HepG2 (cell line): ENCODE measurements around the gene MBD2. TPM values are rescaled to one million over a fixed set of nuclear protein-coding genes. Genes with fewer than 3 reads are reported as not detected.

ENCODE experiments used
- ATAC-seq: fragments of 200-7000 bp; cut with Tn5 transposase; 3 replicates; pipeline ENCODE4 v1.9.1; 2020; ENCODE audit warnings: mild to moderate bottlenecking, moderate library complexity
- BruUV-seq: library from RNA; stranded (reverse); fragments of 400-500 nt; replicated peaks from 2 replicates; lab custom pipeline; 2021; lab: Mats Ljungman, UMichigan
- CTCF ChIA-PET: fragments of 300-600 bp; formaldehyde crosslinking; extraction: SDS; loops from one replicate; lab custom pipeline; 2021; ENCODE audit warnings: low total read pairs, inconsistent platforms, low intra/inter-chr PET ratio; lab: Yijun Ruan, JAX
- POLR2A ChIA-PET: fragments of 350-600 bp; sonication (Branson Sonifier 250); formaldehyde crosslinking; loops from one replicate; lab custom pipeline; 2020; ENCODE audit warnings: antibody characterized with exemption, inconsistent platforms; lab: Yijun Ruan, JAX
- DNase-seq: peaks from one replicate; pipeline ENCODE4 v3.0.0-alpha.2; 2015; ENCODE audit warnings: low spot score
- FAIRE-seq: peaks from 3 replicates; lab custom pipeline; 2011; peaks lifted over from hg19 to GRCh38; lab: Jason Lieb, UNC
- H2AFZ ChIP-seq: one replicate; pipeline ENCODE4 v1.6.1; 2011; ENCODE audit warnings: low read length, inconsistent platforms
- H3K27ac ChIP-seq: fragments of 300-600 bp; 3 replicates; pipeline ENCODE4 v1.8.0; 2011; ENCODE audit warnings: mixed run types, mild to moderate bottlenecking, mixed read lengths, low read length, inconsistent platforms; ENCODE audit not compliant: insufficient read depth; ENCODE audit errors: extremely low read length
- H3K27me3 ChIP-seq, 2 experiments: fragments of 200-600 bp in 1 of 2; 2 replicates in 1 of 2; 3 replicates in 1 of 2; pipeline versions ENCODE4 v1.6.0 to v1.8.0; 2011; ENCODE audit warnings: low read length in 2 of 2, mild to moderate bottlenecking in 2 of 2, moderate library complexity in 2 of 2, inconsistent platforms in 1 of 2; ENCODE audit not compliant: insufficient read depth in 2 of 2, control insufficient read depth in 1 of 2
- H3K36me3 ChIP-seq, 2 experiments: fragments of 200-600 bp in 1 of 2; replicated peaks in 1 of 2; 2 replicates in 1 of 2; 3 replicates in 1 of 2; pipeline versions ENCODE4 v1.5.1 to v1.8.0; 2011; ENCODE audit warnings: low read length in 2 of 2, inconsistent platforms in 1 of 2; ENCODE audit not compliant: insufficient read depth in 2 of 2, control insufficient read depth in 1 of 2
- H3K4me1 ChIP-seq: 2 replicates; pipeline ENCODE4 v1.5.1; 2012; ENCODE audit warnings: low read length, inconsistent platforms; ENCODE audit not compliant: insufficient read depth
- H3K4me2 ChIP-seq: 2 replicates; pipeline ENCODE4 v1.6.0; 2011; ENCODE audit warnings: low read depth, low read length, inconsistent platforms
- H3K4me3 ChIP-seq, 3 experiments: fragments of 200-600 bp in 1 of 3; sonication (generic), shearing (Covaris generic) in 1 of 3; replicated peaks in 1 of 3; 2 replicates each; pipeline ENCODE4 v1.5.1; 2011 to 2016; ENCODE audit warnings: low read length in 3 of 3, inconsistent platforms in 2 of 3, low read depth in 2 of 3, mild to moderate bottlenecking in 2 of 3, control low read depth in 1 of 3, mixed read lengths in 1 of 3; ENCODE audit not compliant: insufficient read depth in 1 of 3
- H3K79me2 ChIP-seq: one replicate; pipeline ENCODE4 v1.6.1; 2011; ENCODE audit warnings: low read length, inconsistent platforms; ENCODE audit not compliant: insufficient read depth
- H3K9ac ChIP-seq: 2 replicates; pipeline ENCODE4 v1.6.0; 2011; ENCODE audit warnings: mild to moderate bottlenecking, low read depth, low read length, inconsistent platforms; ENCODE audit not compliant: insufficient read depth
- H3K9me3 ChIP-seq: 2 replicates; pipeline ENCODE4 v1.5.1; 2012; ENCODE audit warnings: mild to moderate bottlenecking, low read length
- H4K20me1 ChIP-seq: 2 replicates; pipeline ENCODE4 v1.6.0; 2011; ENCODE audit warnings: inconsistent platforms, mild to moderate bottlenecking, low read length, moderate library complexity; ENCODE audit not compliant: insufficient read depth
- ADNP ChIP-seq: sonication (generic); formaldehyde crosslinking; IDR thresholded peaks from 2 replicates; pipeline ENCODE4 v1.4.0; 2020; ENCODE audit warnings: missing genetic modification reagents
- BHLHE40 ChIP-seq: IDR thresholded peaks from 2 replicates; pipeline ENCODE4 v1.6.1; 2011; ENCODE audit warnings: low read length, improper control_type of control experiment
- BORCS8-MEF2B ChIP-seq: sonication (generic); formaldehyde crosslinking; IDR thresholded peaks from 2 replicates; pipeline ENCODE4 v1.8.0; 2022; ENCODE audit warnings: mild to moderate bottlenecking, missing genetic modification reagents
- KAT8 ChIP-seq: IDR thresholded peaks from 2 replicates; pipeline ENCODE4 v1.6.1; 2016; ENCODE audit warnings: missing genetic modification reagents, missing compliant biosample characterization
- MIXL1 ChIP-seq: IDR thresholded peaks from 2 replicates; pipeline ENCODE4 v1.6.1; 2016
- NFIC ChIP-seq: IDR thresholded peaks from 2 replicates; pipeline ENCODE4 v1.6.1; 2012; ENCODE audit warnings: mild to moderate bottlenecking, low read length, inconsistent platforms
- RFXANK ChIP-seq: IDR thresholded peaks from 2 replicates; pipeline ENCODE4 v1.6.1; 2016
- SNRNP70 ChIP-seq: fragments of 200-400 bp; formaldehyde crosslinking; IDR thresholded peaks from 2 replicates; pipeline ENCODE4 v1.6.1; 2017; ENCODE audit warnings: mild to moderate bottlenecking, low read depth, low read length, moderate library complexity
- ZNF329 ChIP-seq: sonication (generic); formaldehyde crosslinking; IDR thresholded peaks from 2 replicates; pipeline ENCODE4 v1.9.0; 2021; ENCODE audit warnings: low read depth, mild to moderate bottlenecking, missing genetic modification reagents
- ZNF605 ChIP-seq: sonication (generic); formaldehyde crosslinking; IDR thresholded peaks from 2 replicates; pipeline ENCODE4 v1.8.0; 2022; ENCODE audit warnings: mild to moderate bottlenecking, missing genetic modification reagents
- ZNF674 ChIP-seq: sonication (generic); formaldehyde crosslinking; IDR thresholded peaks from 2 replicates; pipeline ENCODE4 v1.5.0; 2020; ENCODE audit warnings: low read depth, mild to moderate bottlenecking, missing genetic modification reagents
- whole genome bisulfite sequencing: methylation state at CpG from one replicate; pipeline ENCODE4 v1.1.6; 2017; ENCODE audit warnings: low lambda C conversion rate; 5-methylcytosine and 5-hydroxymethylcytosine counted together
- in situ Hi-C: cut with HindIII; loops from 2 replicates; pipeline ENCODE4 v1.10.0; 2017; ENCODE audit warnings: low pct_unique_long_range_greater_than_20kb; ENCODE audit not compliant: extremely low pct_ligation_motif_present
- intact Hi-C: fragments of 100-400 bp; cut with micrococcal nuclease; formaldehyde crosslinking; loops from one replicate; pipeline ENCODE4 v1.10.0; 2022; ENCODE audit not compliant: unreplicated experiment
- polyA plus RNA-seq, 8 experiments: library from polyadenylated mRNA; depleted of rRNA in 3 of 8; stranded (reverse) in 7 of 8; unstranded in 1 of 8; fragments of >200 nt; fragmentation: Illumina TruSeq in 4 of 8; extraction: Trizol in 4 of 8; gene quantifications; 2 replicates each; pipeline versions ENCODE4 v1.2.1 to v1.2.3, GENCODE V29; 2011 to 2016; ENCODE audit warnings: low read depth in 4 of 8, missing spikeins in 1 of 8, mixed read lengths in 1 of 8; ENCODE audit not compliant: insufficient read depth in 1 of 8
- total RNA-seq, 5 experiments: library from RNA; depleted of rRNA; stranded (reverse); fragments of >200 nt; fragmentation: Illumina TruSeq; extraction: Trizol; gene quantifications; 2 replicates each; pipeline ENCODE4 v1.2.3, GENCODE V29; 2016; ENCODE audit warnings: low read depth in 1 of 5
- TF ChIP-seq, protein P1 (sequence below): sonication (generic); formaldehyde crosslinking; IDR thresholded peaks from 2 replicates; pipeline ENCODE4 v1.5.1; 2020; ENCODE audit warnings: mild to moderate bottlenecking, missing genetic modification reagents, borderline replicate concordance
- TF ChIP-seq, protein P2 (sequence below): sonication (generic); formaldehyde crosslinking; IDR thresholded peaks from 2 replicates; pipeline ENCODE4 v1.4.0; 2020; ENCODE audit warnings: missing genetic modification reagents
- TF ChIP-seq, protein P3 (sequence below): sonication (generic); formaldehyde crosslinking; IDR thresholded peaks from 2 replicates; pipeline ENCODE4 v1.8.0; 2022; ENCODE audit warnings: missing genetic modification reagents, mild to moderate bottlenecking, inconsistent platforms, borderline replicate concordance

Gene MBD2
- total and polyA plus RNA-seq, 2 of the 13 experiments (the other 11 are each of a cell fraction or from before 2014, with no cell fraction given), result 19.1 to 38.5 TPM

DNA sequence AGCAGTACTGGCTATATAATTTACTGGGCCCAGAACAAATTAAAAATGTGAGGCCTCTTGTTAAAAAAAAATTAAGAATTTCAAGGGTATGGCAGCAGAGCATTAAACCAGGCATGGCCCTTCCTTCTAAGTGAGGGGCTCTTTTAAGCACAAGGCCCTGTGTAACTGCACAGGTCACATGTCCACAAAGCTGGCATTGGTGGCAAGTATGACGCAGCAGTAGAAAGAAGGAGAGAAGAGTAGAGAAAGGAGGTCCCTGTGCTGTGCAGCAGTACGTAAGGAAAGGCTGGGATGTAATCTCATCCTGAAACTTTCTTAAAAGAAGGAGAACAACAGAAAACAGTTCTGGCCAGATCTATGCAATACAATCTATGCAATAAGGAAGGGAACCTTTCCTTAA is 51.2 kb downstream of the MBD2 start:
- FAIRE-seq, result no peak
- ChIA-PET CTCF (no interaction called here), POLR2A (no interaction called here)

More for the DNA sequence above, 51.2 kb downstream of the MBD2 start:
- Histone ChIP-seq H3K9ac (no peak overlapping the region), H4K20me1 (no peaks in the 10 kb centered on the region), H3K36me3 (0 out of 5 replicates have a peak, but pooled peaks cover 0 to 2% of the 10 kb centered on the region in 2 experiments), H3K79me2 (no peaks in the 10 kb centered on the region), H3K4me3 (no peak overlapping the region), H3K4me2 (no peak overlapping the region), H3K27ac (no peak overlapping the region), H3K9me3 (no peaks in the 10 kb centered on the region), H3K4me1 (no peaks in the 10 kb centered on the region), H3K27me3 (no peaks in the 10 kb centered on the region), H2AFZ (no peak overlapping the region)
- DNase-seq (no peak), ATAC-seq (no peak)
- TF ChIP-seq SNRNP70 (no peak), ZNF329 (CRISPR knock-in tag) (no peak), BORCS8-MEF2B (CRISPR knock-in tag) (no peak), ZNF674 (no peak), MIXL1 (CRISPR knock-in tag) (no peak), ADNP (CRISPR knock-in tag) (no peak), ZNF605 (no peak), BHLHE40 (no peak), RFXANK (no peak), KAT8 (CRISPR knock-in tag) (no peak), NFIC (no peak)
- TF ChIP-seq, protein P1, sequence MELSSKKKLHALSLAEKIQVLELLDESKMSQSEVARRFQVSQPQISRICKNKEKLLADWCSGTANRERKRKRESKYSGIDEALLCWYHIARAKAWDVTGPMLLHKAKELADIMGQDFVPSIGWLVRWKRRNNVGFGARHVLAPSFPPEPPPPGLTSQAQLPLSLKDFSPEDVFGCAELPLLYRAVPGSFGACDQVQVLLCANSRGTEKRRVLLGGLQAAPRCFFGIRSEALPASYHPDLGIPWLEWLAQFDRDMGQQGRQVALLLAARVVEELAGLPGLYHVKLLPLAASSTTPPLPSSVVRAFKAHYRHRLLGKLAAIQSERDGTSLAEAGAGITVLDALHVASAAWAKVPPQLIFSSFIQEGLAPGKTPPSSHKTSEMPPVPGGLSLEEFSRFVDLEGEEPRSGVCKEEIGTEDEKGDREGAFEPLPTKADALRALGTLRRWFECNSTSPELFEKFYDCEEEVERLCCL (CRISPR knock-in tag), result no peak
- TF ChIP-seq, protein P2, sequence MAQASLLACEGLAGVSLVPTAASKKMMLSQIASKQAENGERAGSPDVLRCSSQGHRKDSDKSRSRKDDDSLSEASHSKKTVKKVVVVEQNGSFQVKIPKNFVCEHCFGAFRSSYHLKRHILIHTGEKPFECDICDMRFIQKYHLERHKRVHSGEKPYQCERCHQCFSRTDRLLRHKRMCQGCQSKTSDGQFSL (CRISPR knock-in tag), result no peak
- TF ChIP-seq, protein P3, sequence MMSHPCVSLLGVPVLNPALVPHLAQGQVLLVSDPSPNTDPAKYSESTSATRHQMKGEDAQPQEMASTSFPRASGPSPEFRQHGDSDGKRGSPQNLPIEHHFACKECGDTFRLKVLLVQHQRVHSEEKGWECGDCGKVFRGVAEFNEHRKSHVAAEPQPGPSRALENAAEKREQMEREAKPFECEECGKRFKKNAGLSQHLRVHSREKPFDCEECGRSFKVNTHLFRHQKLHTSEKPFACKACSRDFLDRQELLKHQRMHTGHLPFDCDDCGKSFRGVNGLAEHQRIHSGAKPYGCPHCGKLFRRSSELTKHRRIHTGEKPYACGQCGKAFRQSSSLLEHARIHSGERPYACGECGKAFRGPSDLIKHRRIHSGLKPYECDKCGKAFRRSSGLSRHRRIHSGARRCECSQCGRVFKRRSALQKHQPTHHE (CRISPR knock-in tag), result no peak
- in situ Hi-C loops (no loop called here), intact Hi-C loops (loop anchor here (2.0 kb wide), 1 partner anchor 44 kb away; no protein-coding TSS in a partner anchor)
- WGBS, result 98% methylated on average over 2 of the region's 2 CpGs
- no TSS peak for BruUV-seq
